HepG2 (cell line): ENCODE data around the gene TUBG2. TPM values are rescaled to one million over a fixed set of nuclear protein-coding genes. Genes with fewer than 3 reads are reported as not detected.
A peak's percentile ranks its signal among the peaks of the same experiment; 100 is the strongest.

Experiments
- BCLAF1 ChIP-seq: fragments of 450-650 bp; IDR thresholded peaks from 2 replicates; pipeline ENCODE4 v1.6.1; 2017; ENCODE audit warnings: mild to moderate bottlenecking
- FOSL2 ChIP-seq: sonication (generic); formaldehyde crosslinking; IDR thresholded peaks from 2 replicates; pipeline ENCODE4 v1.4.0; 2020; ENCODE audit warnings: missing genetic modification reagents
- GABPA ChIP-seq, 2 experiments: IDR thresholded peaks; 2 replicates each; pipeline ENCODE4 v1.6.1; 2011 to 2016; ENCODE audit warnings: low read depth in 2 of 2, low read length in 1 of 2, missing biosample characterization in 1 of 2, missing genetic modification characterization in 1 of 2
- REST ChIP-seq, 2 experiments: IDR thresholded peaks; 2 replicates each; pipeline ENCODE4 v1.6.1; 2011 to 2012; ENCODE audit warnings: low read length in 2 of 2, borderline replicate concordance in 1 of 2, low read depth in 1 of 2, mild to moderate bottlenecking in 1 of 2, moderate library complexity in 1 of 2
- ZNF350 ChIP-seq: sonication (generic); formaldehyde crosslinking; IDR thresholded peaks from 2 replicates; pipeline ENCODE4 v1.4.0; 2020; ENCODE audit warnings: mild to moderate bottlenecking, low read depth, missing genetic modification reagents, borderline replicate concordance
- ZNF512B ChIP-seq: sonication (generic); formaldehyde crosslinking; IDR thresholded peaks from 2 replicates; pipeline ENCODE4 v1.5.1; 2020; ENCODE audit warnings: missing genetic modification reagents, mild to moderate bottlenecking, borderline replicate concordance
- ZNF563 ChIP-seq: sonication (generic); formaldehyde crosslinking; IDR thresholded peaks from 2 replicates; pipeline ENCODE4 v1.8.0; 2022; ENCODE audit warnings: mild to moderate bottlenecking, moderate library complexity, missing genetic modification reagents
- ZNF597 ChIP-seq: sonication (generic); formaldehyde crosslinking; IDR thresholded peaks from 2 replicates; pipeline ENCODE4 v1.5.0; 2020; ENCODE audit warnings: missing genetic modification reagents
- ZNF703 ChIP-seq: sonication (generic); formaldehyde crosslinking; IDR thresholded peaks from 2 replicates; pipeline ENCODE4 v1.5.1; 2020; ENCODE audit warnings: missing genetic modification reagents, mild to moderate bottlenecking, moderate library complexity, borderline replicate concordance
- ZNF83 ChIP-seq: sonication (generic); formaldehyde crosslinking; IDR thresholded peaks from 2 replicates; pipeline ENCODE4 v1.4.0; 2020; ENCODE audit warnings: missing genetic modification reagents, mild to moderate bottlenecking, borderline replicate concordance
- polyA plus RNA-seq, 8 experiments: library from polyadenylated mRNA; depleted of rRNA in 3 of 8; stranded (reverse) in 7 of 8; unstranded in 1 of 8; fragments of >200 nt; fragmentation: Illumina TruSeq in 4 of 8; extraction: Trizol in 4 of 8; gene quantifications; 2 replicates each; pipeline versions ENCODE4 v1.2.1 to v1.2.3, GENCODE V29; 2011 to 2016; ENCODE audit warnings: low read depth in 4 of 8, missing spikeins in 1 of 8, mixed read lengths in 1 of 8; ENCODE audit not compliant: insufficient read depth in 1 of 8
- total RNA-seq, 5 experiments: library from RNA; depleted of rRNA; stranded (reverse); fragments of >200 nt; fragmentation: Illumina TruSeq; extraction: Trizol; gene quantifications; 2 replicates each; pipeline ENCODE4 v1.2.3, GENCODE V29; 2016; ENCODE audit warnings: low read depth in 1 of 5

The TUBG2 gene
- total and polyA plus RNA-seq, 2 of the 13 experiments (the other 11 are each of a cell fraction or from before 2014, with no cell fraction given): 16.0 to 42.3 TPM

GRCh38 chr17:42676424-42677011, 17.4 kb downstream of the TUBG2 start, which contains the start of gene PLEKHH3 (continued):
- no peak for TF ChIP-seq ZNF512B (CRISPR knock-in tag)
- no peak; the same call in 1 of the 2 replicates for TF ChIP-seq ZNF350 (CRISPR knock-in tag)
- no peak for TF ChIP-seq ZNF597 (CRISPR knock-in tag)
- TF ChIP-seq REST (IDR thresholded peaks at IDR 0.05; ENCODE audit: borderline replicate concordance in 1 of 2, low read depth in 1 of 2, low read length in 2 of 2): no peak
- no peak for TF ChIP-seq FOSL2 (CRISPR knock-in tag)
- TF ChIP-seq ZNF83 (CRISPR knock-in tag): no peak
- TF ChIP-seq BCLAF1: no peak
- no peak for TF ChIP-seq ZNF563 (CRISPR knock-in tag)
- no peak for TF ChIP-seq ZNF703
- TF ChIP-seq GABPA (IDR thresholded peaks at IDR 0.05; ENCODE audit: low read depth, low read length): no peak
- TF ChIP-seq GABPA (CRISPR knock-in tag; IDR thresholded peaks at IDR 0.05; ENCODE audit: low read depth): peak; percentile 15; the same call in 1 of the 2 replicates
